Measurements from ENCODE around the gene C10orf53. TPM values are rescaled to one million over a fixed set of nuclear protein-coding genes. Genes with fewer than 3 reads are reported as not detected.

Gene C10orf53
- not detected for polyA plus RNA-seq (2012; ENCODE audit: low read depth, missing spikeins)

GRCh38 chr10:49679480-49679893, at the start of gene C10orf53:
TSS of gene C10orf53 (plus strand) at chr10:49679651. CDS start at chr10:49679698, 47 bp downstream.
- no peak for TF ChIP-seq TAF1 (IDR thresholded peaks at IDR 0.05; ENCODE audit: low read depth, low read length)
- no peak for TF ChIP-seq POLR2AphosphoS5 (IDR thresholded peaks at IDR 0.05; ENCODE audit: low read depth, low read length)
- TF ChIP-seq PAX5 (IDR thresholded peaks at IDR 0.05; ENCODE audit: insufficient read depth, low read length, severe bottlenecking): no peak
- no peak for TF ChIP-seq POLR2A (IDR thresholded peaks at IDR 0.05; ENCODE audit: low read depth, low read length)
- TF ChIP-seq SPI1 (IDR thresholded peaks at IDR 0.05; ENCODE audit: low read depth, low read length): no peak
- TF ChIP-seq POU2F2 (IDR thresholded peaks at IDR 0.05; ENCODE audit: low read depth, low read length): no peak
- no peak for FAIRE-seq
- no peak for DNase-seq (ENCODE audit: insufficient read length, low spot score)

GRCh38 chr10:49631975-49632374, 47.5 kb upstream of the C10orf53 start:
- DNase-seq (ENCODE audit: insufficient read length, low spot score): no peak
- TF ChIP-seq TAF1 (IDR thresholded peaks at IDR 0.05; ENCODE audit: low read depth, low read length): no peak
- TF ChIP-seq POLR2AphosphoS5 (IDR thresholded peaks at IDR 0.05; ENCODE audit: low read depth, low read length): no peak
- no peak for TF ChIP-seq POU2F2 (IDR thresholded peaks at IDR 0.05; ENCODE audit: low read depth, low read length)
- no peak for TF ChIP-seq SPI1 (IDR thresholded peaks at IDR 0.05; ENCODE audit: low read depth, low read length)
- FAIRE-seq: no peak

GRCh38 chr10:49632406-49633317, 46.8 kb upstream of the C10orf53 start:
- DNase-seq (ENCODE audit: insufficient read length, low spot score): no peak
- FAIRE-seq: no peak
- no peak for TF ChIP-seq SPI1 (IDR thresholded peaks at IDR 0.05; ENCODE audit: low read depth, low read length)

GRCh38 chr10:49633327-49634068, 46.0 kb upstream of the C10orf53 start:
- TF ChIP-seq POU2F2 (IDR thresholded peaks at IDR 0.05; ENCODE audit: low read depth, low read length): no peak
- TF ChIP-seq POLR2A (IDR thresholded peaks at IDR 0.05; ENCODE audit: low read depth, low read length): no peak
- TF ChIP-seq TAF1 (IDR thresholded peaks at IDR 0.05; ENCODE audit: low read depth, low read length): no peak
- no peak for TF ChIP-seq POLR2AphosphoS5 (IDR thresholded peaks at IDR 0.05; ENCODE audit: low read depth, low read length)
- TF ChIP-seq SPI1 (IDR thresholded peaks at IDR 0.05; ENCODE audit: low read depth, low read length): no peak
- DNase-seq (ENCODE audit: insufficient read length, low spot score): no peak
- FAIRE-seq: no peak

- TF ChIP-seq SPI1 (IDR thresholded peaks at IDR 0.05; ENCODE audit: low read depth, low read length) (no peak), POU2F2 (IDR thresholded peaks at IDR 0.05; ENCODE audit: low read depth, low read length) (no peak), POLR2A (IDR thresholded peaks at IDR 0.05; ENCODE audit: low read depth, low read length) (no peak), POLR2AphosphoS5 (IDR thresholded peaks at IDR 0.05; ENCODE audit: low read depth, low read length) (no peak), TAF1 (IDR thresholded peaks at IDR 0.05; ENCODE audit: low read depth, low read length) (no peak)
- DNase-seq (ENCODE audit: insufficient read length, low spot score) (no peak), FAIRE-seq (no peak)
Measured at GRCh38 chr10:49634069-49634660, 45.3 kb upstream of the C10orf53 start.

DNA sequence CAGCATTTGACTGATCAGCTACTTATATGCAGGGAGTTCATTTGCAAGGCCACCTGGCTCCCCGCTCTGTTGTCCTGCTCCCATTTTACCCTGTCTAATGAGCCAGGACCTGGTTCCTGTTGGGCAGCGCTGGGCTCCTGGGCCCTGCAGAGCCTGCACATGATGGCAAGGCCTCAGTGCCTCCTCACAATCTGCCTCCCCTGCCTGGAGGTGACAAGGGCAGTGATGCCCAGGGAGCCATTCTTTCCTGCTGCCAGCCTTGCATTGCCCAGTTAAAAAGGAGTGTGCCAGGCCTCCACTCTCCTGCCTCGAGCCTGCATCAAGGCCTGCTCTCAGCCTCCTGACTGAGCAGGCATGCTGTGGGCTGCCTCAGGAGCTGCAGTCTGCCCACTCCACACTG, 37.1 kb upstream of the C10orf53 start:
- no peak for DNase-seq (ENCODE audit: insufficient read length, low spot score)
- no peak for FAIRE-seq
- TF ChIP-seq PAX5 (IDR thresholded peaks at IDR 0.05; ENCODE audit: insufficient read depth, low read length, severe bottlenecking) (no peak), TAF1 (IDR thresholded peaks at IDR 0.05; ENCODE audit: low read depth, low read length) (no peak), POLR2AphosphoS5 (IDR thresholded peaks at IDR 0.05; ENCODE audit: low read depth, low read length) (no peak), POLR2A (IDR thresholded peaks at IDR 0.05; ENCODE audit: low read depth, low read length) (no peak), POU2F2 (IDR thresholded peaks at IDR 0.05; ENCODE audit: low read depth, low read length) (no peak), SPI1 (IDR thresholded peaks at IDR 0.05; ENCODE audit: low read depth, low read length) (no peak)

DNA sequence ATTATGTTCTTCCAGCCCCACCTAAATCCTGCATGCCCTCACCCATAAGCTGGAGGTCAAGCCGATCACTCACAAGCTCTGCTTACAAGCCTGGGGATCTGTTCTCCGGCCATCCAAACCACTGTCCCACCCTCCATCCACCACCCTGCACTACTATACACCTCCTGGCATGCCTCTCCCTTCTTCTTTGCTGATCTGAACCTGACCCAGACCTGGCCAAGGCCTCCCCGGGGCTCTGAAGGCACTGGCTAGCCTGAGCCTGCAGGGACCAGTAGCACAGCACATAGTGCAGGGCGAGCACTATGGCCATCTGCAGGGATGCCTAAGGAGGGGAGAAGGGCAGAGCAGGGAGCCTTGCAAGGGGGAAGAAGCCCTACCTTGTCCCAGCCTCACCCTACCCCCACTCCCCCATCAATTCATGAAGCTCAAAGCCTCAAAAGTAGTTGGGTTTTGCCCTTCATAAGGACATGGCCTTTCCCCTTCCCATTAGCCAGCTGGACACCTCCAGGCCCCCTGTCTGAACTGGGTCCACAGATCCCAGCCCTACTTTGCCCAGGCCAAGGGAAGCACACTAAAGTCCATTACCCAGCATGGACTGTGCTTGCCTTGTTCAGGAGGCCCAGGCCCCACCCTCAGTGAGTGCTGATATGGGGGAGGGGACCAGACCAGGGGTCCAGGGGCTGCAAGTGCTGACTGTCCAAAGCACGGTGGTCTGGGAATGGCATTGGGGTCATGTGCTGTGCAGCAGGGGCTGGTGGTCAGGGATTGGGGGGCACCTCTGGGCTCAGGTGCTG, 36.0 kb upstream of the C10orf53 start:
- no peak for FAIRE-seq
- no peak for DNase-seq (ENCODE audit: insufficient read length, low spot score)
- no peak for TF ChIP-seq TAF1 (IDR thresholded peaks at IDR 0.05; ENCODE audit: low read depth, low read length)
- TF ChIP-seq PAX5 (IDR thresholded peaks at IDR 0.05; ENCODE audit: insufficient read depth, low read length, severe bottlenecking): no peak
- TF ChIP-seq SPI1 (IDR thresholded peaks at IDR 0.05; ENCODE audit: low read depth, low read length): no peak
- no peak for TF ChIP-seq POLR2AphosphoS5 (IDR thresholded peaks at IDR 0.05; ENCODE audit: low read depth, low read length)
- TF ChIP-seq POLR2A (IDR thresholded peaks at IDR 0.05; ENCODE audit: low read depth, low read length): no peak
- TF ChIP-seq POU2F2 (IDR thresholded peaks at IDR 0.05; ENCODE audit: low read depth, low read length): no peak

DNA sequence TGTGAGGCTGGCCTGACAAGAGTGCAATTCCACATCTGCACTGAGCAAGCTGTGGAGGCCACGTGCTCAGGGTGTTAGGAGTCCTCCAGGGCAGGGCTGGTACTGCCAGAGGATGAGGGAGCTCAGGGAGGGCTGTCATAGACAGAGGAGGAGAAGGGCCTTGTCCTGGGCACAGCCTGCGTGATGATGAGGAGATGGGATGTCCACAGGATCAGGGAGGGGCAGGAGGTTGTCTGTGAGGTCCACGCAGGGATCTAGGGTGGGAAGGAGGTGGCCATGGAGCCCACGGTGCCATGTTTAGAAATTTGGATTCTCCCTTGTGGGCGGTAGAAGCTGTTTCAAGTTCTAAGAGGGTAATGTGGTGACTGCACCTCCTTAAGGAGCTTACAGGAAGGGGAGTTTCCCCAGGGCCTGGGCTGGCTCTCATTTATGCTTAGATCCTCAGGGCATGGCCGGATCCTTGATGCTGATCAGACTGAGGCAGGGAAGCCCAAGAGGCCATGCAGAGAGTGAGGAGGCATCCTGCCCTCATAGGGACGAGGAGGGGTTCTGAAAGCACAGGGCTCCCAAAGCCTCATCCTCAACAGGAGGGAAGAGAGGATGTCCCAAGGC, 35.3 kb upstream of the C10orf53 start:
- no peak for FAIRE-seq
- DNase-seq (ENCODE audit: insufficient read length, low spot score): no peak
- TF ChIP-seq SPI1 (IDR thresholded peaks at IDR 0.05; ENCODE audit: low read depth, low read length) (no peak), POU2F2 (IDR thresholded peaks at IDR 0.05; ENCODE audit: low read depth, low read length) (no peak), TAF1 (IDR thresholded peaks at IDR 0.05; ENCODE audit: low read depth, low read length) (no peak), POLR2AphosphoS5 (IDR thresholded peaks at IDR 0.05; ENCODE audit: low read depth, low read length) (no peak), PAX5 (IDR thresholded peaks at IDR 0.05; ENCODE audit: insufficient read depth, low read length, severe bottlenecking) (no peak), POLR2A (IDR thresholded peaks at IDR 0.05; ENCODE audit: low read depth, low read length) (no peak)
